ENCODE data around the gene CYLD.
A peak's percentile ranks its signal among the peaks of the same experiment; 100 is the strongest.

Gene CYLD

DNA sequence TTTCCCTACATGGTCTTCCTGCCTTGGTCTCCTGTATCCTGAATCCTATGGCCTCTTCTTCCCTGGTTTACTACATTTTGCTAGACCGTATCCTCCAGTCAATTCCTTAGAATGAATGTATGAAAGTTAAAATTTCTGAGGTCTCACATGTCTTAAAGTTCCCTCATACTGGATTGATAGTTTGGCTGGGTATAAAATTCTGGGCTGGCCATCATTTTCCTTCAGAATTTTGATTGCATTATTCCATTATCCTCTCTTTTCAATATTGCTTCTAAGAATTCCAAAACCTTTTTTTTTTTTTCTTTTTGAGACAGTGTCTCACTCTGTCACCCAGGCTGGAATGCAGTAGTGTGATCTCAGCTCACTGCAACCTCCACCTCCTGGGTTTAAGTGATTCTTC lies 37.6 kb upstream of the CYLD start:
- H3K27ac Mint-ChIP-seq = no peak overlapping the region
- DNase-seq = no peak
- H3K4me3 Mint-ChIP-seq = no peak overlapping the region
- H3K4me1 Mint-ChIP-seq (ENCODE audit: low read depth in 2 of 2) = peaks cover 19 to 33% of the 10 kb centered on the region in 2 donors
- no peak for ATAC-seq (replicated peaks)
- H3K27me3 Mint-ChIP-seq = no peaks in the 10 kb centered on the region
- peaks cover 2 to 11% of the 10 kb centered on the region in 2 donors for H3K9me3 Mint-ChIP-seq
- H3K36me3 Mint-ChIP-seq (ENCODE audit: insufficient read depth) = peaks cover 7% of the 10 kb centered on the region

DNA sequence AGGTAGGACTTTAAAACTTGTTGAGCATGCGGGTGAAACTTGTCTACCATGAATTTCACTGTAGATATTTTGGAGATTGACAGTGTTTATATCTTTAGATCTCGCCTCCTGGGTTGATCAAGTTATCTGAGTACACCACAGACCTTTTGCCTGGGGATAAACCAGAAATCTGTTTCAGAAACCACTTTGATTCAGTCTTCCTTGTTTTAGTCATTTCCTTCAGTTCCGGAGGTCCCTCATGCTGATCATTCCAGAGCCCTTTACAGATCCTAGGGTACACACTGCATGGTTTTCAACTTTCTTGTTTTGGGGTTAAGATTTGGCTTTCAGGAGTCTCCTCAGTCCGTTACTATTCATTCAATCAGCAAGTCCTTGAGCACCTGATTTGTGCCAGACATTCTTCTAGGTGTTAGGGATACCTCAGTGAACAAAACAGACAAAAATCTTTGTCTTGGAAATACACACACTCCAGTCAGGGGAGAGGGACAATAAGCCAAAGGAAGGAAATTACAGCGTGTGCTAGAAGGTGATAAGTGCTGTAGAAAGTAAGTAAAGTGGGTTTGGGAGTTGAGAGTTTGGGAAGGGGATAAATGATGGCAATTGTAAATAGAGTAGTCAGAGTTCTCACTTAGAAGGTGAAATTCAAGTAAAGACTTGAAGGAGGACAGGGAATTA lies 36.3 kb upstream of the CYLD start:
- Mint-ChIP-seq H3K36me3 (ENCODE audit: insufficient read depth) (peaks cover 3% of the 10 kb centered on the region), H3K4me1 (ENCODE audit: low read depth in 2 of 2) (peaks cover 7 to 28% of the 10 kb centered on the region in 2 donors), H3K9me3 (peaks cover 2 to 11% of the 10 kb centered on the region in 2 donors), H3K4me3 (no peak overlapping the region), H3K27me3 (no peaks in the 10 kb centered on the region), H3K27ac (no peak overlapping the region)
- ATAC-seq (replicated peaks) = no peak
- DNase-seq = no peak

DNA sequence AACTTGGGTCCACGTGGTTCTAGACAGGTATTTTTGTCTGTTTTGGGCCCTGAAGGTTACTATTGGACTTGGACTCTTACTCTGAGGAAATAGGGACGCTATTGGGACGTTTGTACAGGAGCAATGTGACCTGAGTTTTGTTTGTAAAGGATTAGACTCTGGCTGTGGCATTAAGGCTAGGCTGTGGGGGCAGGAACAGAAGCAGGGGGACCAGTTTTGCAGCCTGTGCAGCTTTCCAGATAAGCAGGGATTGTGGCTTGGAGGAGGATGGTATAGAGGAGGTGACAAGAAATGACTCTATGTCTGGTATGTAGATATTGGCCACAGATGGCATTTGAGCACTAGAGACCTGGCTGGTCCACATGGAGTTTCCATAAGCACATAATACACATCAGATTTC lies 35.6 kb upstream of the CYLD start:
- H3K36me3 Mint-ChIP-seq (ENCODE audit: insufficient read depth) = peaks cover 6% of the 10 kb centered on the region
- H3K4me3 Mint-ChIP-seq = no peak overlapping the region

DNA sequence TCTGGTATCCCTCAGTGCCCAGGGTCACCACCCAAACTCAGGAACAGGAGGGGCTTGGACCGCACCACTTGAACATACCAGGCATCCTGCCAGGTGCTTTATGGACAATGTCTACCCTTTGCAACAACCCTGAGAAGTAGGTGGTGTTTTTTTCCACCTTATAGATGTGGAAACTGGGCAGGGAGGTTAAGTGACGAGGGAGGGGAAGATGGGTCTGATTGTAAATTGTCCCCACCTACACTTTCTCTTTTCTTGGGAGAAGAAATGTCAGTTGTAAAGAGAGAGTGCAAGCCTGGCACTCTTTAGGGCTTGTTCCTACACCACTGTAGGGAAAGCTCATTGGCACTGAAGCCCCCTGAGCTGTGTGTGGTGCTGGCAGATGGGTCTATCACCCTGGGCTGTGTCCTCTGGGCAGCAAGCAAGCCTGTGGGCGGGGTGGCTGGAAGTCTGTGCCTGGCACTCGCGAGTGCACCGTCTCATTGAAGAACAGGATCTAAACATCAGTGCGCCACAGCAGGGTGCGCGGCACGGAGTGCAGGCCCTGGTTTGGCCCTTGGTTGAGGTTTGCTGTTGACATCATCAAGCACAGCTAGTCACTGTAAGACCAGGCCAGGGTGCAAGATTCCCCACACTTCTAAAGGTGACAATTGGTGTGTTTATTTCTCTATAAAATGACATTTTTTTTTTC lies 33.4 kb upstream of the CYLD start:
- DNase-seq (no peak), ATAC-seq (replicated peaks) (no peak)
- peaks cover 6% of the 10 kb centered on the region for H3K36me3 Mint-ChIP-seq (ENCODE audit: insufficient read depth)
- H3K27ac Mint-ChIP-seq = peak overlapping the region in 1 of 2 donors; percentile 62
- no peaks in the 10 kb centered on the region for H3K27me3 Mint-ChIP-seq
- peaks cover 7 to 12% of the 10 kb centered on the region in 2 donors for H3K4me1 Mint-ChIP-seq (ENCODE audit: low read depth in 2 of 2)
- H3K4me3 Mint-ChIP-seq = no peak overlapping the region
- peaks cover 2 to 11% of the 10 kb centered on the region in 2 donors for H3K9me3 Mint-ChIP-seq

More for the DNA sequence above, 35.6 kb upstream of the CYLD start:
- H3K27me3 Mint-ChIP-seq = no peaks in the 10 kb centered on the region
- H3K9me3 Mint-ChIP-seq = peaks cover 2 to 11% of the 10 kb centered on the region in 2 donors
- no peak for ATAC-seq (replicated peaks)
- peaks cover 7 to 26% of the 10 kb centered on the region in 2 donors for H3K4me1 Mint-ChIP-seq (ENCODE audit: low read depth in 2 of 2)
- DNase-seq = no peak
- H3K27ac Mint-ChIP-seq = no peak overlapping the region

DNA sequence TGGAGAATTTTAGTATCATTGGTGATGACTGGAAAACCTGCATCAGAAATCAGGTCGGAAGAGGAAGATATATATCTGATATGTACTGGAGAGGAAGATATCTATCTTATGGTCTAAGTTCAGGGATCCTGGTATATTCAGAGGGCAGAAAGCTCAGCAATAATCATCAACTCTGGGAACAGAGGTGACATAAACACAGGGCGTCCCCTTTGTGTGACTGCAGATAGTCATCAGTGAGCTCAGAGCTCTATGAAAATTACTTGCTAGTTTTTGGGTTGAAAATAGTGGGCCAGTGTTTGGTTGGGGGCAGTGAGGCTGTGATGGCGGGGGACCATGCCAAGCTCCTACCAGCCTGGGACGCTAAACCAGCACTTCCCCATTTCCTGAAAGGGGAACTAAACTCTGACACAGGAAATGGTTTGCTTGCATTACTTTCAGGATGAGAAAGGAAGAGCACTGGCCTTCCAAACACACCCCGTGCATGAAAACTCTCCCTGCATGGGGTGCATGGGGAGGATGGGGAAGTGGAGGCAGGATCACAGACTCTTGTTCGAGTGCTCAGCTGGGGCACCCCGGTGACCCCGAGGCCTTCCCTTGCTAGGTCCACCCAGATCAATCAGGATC lies 32.7 kb upstream of the CYLD start:
- H3K27ac Mint-ChIP-seq = peak overlapping the region in 1 of 2 donors; percentile 62

DNA sequence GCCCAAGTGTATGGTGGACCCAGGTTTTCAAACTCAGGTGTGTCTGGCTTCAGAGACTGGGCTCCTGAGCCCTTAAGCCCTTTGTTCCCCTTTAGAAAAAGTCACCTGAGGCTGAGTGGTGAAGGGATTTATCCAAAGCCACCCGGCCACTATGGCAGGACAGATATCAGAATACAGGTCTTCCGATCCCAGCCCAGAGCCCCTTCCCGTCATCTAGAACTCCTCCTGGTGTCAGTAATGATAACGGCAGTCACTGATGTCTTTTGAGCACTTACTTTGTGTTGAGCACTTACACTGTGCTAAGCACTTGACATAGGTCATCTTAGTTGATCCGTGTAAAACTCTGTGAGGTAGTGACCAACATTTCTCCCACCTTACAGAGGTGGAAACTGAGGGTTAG lies 31.9 kb upstream of the CYLD start:
- ATAC-seq (replicated peaks) (no peak), DNase-seq (no peak)
- no peak overlapping the region for H3K27ac Mint-ChIP-seq
- no peak overlapping the region for H3K4me3 Mint-ChIP-seq
- H3K9me3 Mint-ChIP-seq = peaks cover under 1 to 7% of the 10 kb centered on the region in 2 donors
- no peaks in the 10 kb centered on the region for H3K27me3 Mint-ChIP-seq
- peaks cover 5% of the 10 kb centered on the region for H3K36me3 Mint-ChIP-seq (ENCODE audit: insufficient read depth)
- peaks cover 7 to 12% of the 10 kb centered on the region in 2 donors for H3K4me1 Mint-ChIP-seq (ENCODE audit: low read depth in 2 of 2)

More for the DNA sequence above, 32.7 kb upstream of the CYLD start:
- peak; percentile 24 for ATAC-seq (replicated peaks)
- Mint-ChIP-seq H3K9me3 (peaks cover 2 to 11% of the 10 kb centered on the region in 2 donors), H3K4me1 (ENCODE audit: low read depth in 2 of 2) (peaks cover 7 to 12% of the 10 kb centered on the region in 2 donors), H3K36me3 (ENCODE audit: insufficient read depth) (peaks cover 6% of the 10 kb centered on the region), H3K4me3 (no peak overlapping the region), H3K27me3 (no peaks in the 10 kb centered on the region)
- no peak for DNase-seq

DNA sequence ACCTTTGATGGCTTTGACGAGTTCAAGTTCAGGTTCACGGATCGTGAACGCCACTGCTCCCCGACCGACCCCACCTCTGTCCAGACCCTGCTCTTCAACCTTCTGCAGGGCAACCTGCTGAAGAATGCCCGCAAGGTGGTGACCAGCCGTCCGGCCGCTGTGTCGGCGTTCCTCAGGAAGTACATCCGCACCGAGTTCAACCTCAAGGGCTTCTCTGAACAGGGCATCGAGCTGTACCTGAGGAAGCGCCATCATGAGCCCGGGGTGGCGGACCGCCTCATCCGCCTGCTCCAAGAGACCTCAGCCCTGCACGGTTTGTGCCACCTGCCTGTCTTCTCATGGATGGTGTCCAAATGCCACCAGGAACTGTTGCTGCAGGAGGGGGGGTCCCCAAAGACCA lies 30.8 kb upstream of the CYLD start:
- H3K36me3 Mint-ChIP-seq (ENCODE audit: insufficient read depth) = peaks cover 3% of the 10 kb centered on the region

DNA sequence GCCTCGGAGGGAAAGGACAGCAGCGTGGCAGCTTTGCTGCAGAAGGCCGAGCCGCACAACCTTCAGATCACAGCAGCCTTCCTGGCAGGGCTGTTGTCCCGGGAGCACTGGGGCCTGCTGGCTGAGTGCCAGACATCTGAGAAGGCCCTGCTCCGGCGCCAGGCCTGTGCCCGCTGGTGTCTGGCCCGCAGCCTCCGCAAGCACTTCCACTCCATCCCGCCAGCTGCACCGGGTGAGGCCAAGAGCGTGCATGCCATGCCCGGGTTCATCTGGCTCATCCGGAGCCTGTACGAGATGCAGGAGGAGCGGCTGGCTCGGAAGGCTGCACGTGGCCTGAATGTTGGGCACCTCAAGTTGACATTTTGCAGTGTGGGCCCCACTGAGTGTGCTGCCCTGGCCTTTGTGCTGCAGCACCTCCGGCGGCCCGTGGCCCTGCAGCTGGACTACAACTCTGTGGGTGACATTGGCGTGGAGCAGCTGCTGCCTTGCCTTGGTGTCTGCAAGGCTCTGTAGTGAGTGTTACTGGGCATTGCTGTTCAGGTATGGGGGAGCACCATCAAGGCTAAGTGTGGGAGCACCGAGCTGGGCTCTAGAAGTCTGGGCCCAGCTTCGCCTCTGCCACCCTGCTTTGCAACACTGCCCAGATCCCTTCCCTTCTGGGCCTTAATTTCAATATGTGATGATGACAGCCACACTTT lies 29.9 kb upstream of the CYLD start:
- Mint-ChIP-seq H3K27ac (peak overlapping the region in 1 of 2 donors; percentile 44), H3K4me3 (no peak overlapping the region), H3K4me1 (ENCODE audit: low read depth in 2 of 2) (peaks cover 7 to 9% of the 10 kb centered on the region in 2 donors), H3K36me3 (ENCODE audit: insufficient read depth) (peaks cover 3% of the 10 kb centered on the region), H3K27me3 (no peaks in the 10 kb centered on the region), H3K9me3 (no peaks in the 10 kb centered on the region)
- DNase-seq = no peak
- no peak for ATAC-seq (replicated peaks)

More for the DNA sequence above, 30.8 kb upstream of the CYLD start:
- peaks cover 5 to 7% of the 10 kb centered on the region in 2 donors for H3K4me1 Mint-ChIP-seq (ENCODE audit: low read depth in 2 of 2)
- no peaks in the 10 kb centered on the region for H3K27me3 Mint-ChIP-seq
- H3K9me3 Mint-ChIP-seq = no peaks in the 10 kb centered on the region
- no peak for ATAC-seq (replicated peaks)
- DNase-seq = no peak
- H3K27ac Mint-ChIP-seq = peak overlapping the region in 1 of 2 donors; percentile 12
- H3K4me3 Mint-ChIP-seq = no peak overlapping the region

DNA sequence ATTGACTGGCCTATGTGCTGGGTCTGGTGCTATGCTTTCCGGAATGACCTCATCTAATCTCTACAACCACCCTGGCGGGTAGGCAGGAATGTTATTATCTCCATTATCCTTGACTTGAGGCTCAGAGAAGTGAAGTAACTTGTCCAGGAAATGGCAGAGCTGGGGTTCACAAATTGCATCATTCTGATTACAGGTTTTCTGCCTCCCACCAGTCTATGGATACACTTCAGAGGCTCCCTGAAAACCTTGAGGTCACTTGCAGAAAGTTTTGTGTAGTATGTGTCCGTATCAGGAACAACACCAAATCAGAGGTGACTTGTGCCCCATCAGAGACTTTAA lies 29.4 kb upstream of the CYLD start:
- DNase-seq = no peak
- H3K9me3 Mint-ChIP-seq = no peaks in the 10 kb centered on the region
- H3K27ac Mint-ChIP-seq = peak overlapping the region in 1 of 2 donors; percentile 44
- no peaks in the 10 kb centered on the region for H3K27me3 Mint-ChIP-seq
- ATAC-seq (replicated peaks) = no peak
- peaks cover 9 to 10% of the 10 kb centered on the region in 2 donors for H3K4me1 Mint-ChIP-seq (ENCODE audit: low read depth in 2 of 2)
- no peak overlapping the region for H3K4me3 Mint-ChIP-seq
- peaks cover 3% of the 10 kb centered on the region for H3K36me3 Mint-ChIP-seq (ENCODE audit: insufficient read depth)

DNA sequence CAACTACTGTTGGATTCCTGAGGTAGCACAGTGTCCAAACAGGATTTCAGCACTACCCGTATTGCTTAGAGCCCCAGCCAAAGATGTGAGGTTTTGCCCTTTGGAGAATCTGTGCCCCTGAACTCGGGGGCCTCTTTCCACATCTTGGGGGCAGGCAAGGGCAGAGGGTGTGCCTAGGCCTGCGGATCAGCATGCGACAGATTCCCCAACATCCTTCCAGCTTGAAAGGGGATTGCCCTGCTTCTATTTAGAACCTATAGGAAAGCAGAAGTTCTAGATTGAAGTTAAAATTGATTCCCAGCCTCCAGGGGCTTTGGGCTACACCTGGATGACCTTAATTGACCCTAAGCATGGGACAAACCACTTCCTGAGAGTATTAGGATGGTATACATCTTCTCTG lies 28.9 kb upstream of the CYLD start:
- Mint-ChIP-seq H3K27me3 (no peaks in the 10 kb centered on the region), H3K4me1 (ENCODE audit: low read depth in 2 of 2) (peaks cover 10 to 11% of the 10 kb centered on the region in 2 donors), H3K4me3 (no peak overlapping the region), H3K9me3 (no peaks in the 10 kb centered on the region), H3K36me3 (ENCODE audit: insufficient read depth) (peaks cover 3% of the 10 kb centered on the region), H3K27ac (no peak overlapping the region)
- DNase-seq (no peak), ATAC-seq (replicated peaks) (no peak)

DNA sequence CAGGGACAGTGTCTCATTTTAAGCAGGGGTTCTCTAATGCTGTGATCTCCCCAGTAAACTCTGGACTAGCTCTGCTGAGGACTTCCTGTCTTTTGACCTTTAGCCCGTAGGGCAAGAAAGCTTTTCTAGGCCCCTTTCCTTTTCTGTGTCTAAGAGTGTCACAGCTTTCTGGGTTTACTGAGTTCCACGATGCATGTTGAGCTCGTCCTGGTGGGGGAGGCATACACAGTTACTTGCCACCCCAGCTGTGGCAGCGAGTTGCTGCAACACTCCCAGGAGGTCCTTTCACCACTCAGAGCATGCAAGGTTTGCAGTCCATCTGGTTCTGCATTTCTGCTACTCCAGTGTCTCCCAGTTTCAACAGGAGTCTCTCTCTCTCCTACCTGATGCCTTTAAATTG lies 24.8 kb upstream of the CYLD start:
- Mint-ChIP-seq H3K4me1 (ENCODE audit: low read depth in 2 of 2) (peaks cover 19 to 26% of the 10 kb centered on the region in 2 donors), H3K36me3 (ENCODE audit: insufficient read depth) (no peaks in the 10 kb centered on the region), H3K9me3 (no peaks in the 10 kb centered on the region), H3K27ac (peak overlapping the region in 1 of 2 donors; percentile 6), H3K4me3 (no peak overlapping the region), H3K27me3 (no peaks in the 10 kb centered on the region)
- ATAC-seq (replicated peaks) (no peak), DNase-seq (no peak)

DNA sequence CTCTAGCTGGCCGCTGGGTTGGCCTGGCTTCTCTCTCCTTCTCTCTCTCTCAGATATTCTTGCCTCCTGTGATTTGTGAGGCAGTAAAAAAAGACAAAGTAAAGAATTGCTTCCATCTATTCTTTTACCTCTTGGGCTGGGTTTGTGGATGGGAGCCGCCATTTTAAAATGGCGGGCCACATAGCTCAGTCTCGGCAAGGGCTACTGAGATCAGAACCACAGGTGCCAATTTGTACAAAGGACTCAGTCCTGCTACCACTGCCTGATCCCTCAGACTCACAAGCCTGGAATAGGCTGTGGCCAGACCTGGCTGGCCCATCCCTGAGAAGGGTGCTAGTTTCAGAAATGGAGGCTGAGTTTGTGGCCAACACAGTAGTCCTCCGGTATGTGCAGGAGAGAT lies 24.4 kb upstream of the CYLD start:
- no peaks in the 10 kb centered on the region for H3K27me3 Mint-ChIP-seq
- H3K27ac Mint-ChIP-seq = peak overlapping the region in 1 of 2 donors; percentile 6
- H3K4me3 Mint-ChIP-seq = no peak overlapping the region
- ATAC-seq (replicated peaks) (no peak), DNase-seq (no peak)
- no peaks in the 10 kb centered on the region for H3K36me3 Mint-ChIP-seq (ENCODE audit: insufficient read depth)
- H3K9me3 Mint-ChIP-seq = no peaks in the 10 kb centered on the region
- H3K4me1 Mint-ChIP-seq (ENCODE audit: low read depth in 2 of 2) = peaks cover 23 to 30% of the 10 kb centered on the region in 2 donors

DNA sequence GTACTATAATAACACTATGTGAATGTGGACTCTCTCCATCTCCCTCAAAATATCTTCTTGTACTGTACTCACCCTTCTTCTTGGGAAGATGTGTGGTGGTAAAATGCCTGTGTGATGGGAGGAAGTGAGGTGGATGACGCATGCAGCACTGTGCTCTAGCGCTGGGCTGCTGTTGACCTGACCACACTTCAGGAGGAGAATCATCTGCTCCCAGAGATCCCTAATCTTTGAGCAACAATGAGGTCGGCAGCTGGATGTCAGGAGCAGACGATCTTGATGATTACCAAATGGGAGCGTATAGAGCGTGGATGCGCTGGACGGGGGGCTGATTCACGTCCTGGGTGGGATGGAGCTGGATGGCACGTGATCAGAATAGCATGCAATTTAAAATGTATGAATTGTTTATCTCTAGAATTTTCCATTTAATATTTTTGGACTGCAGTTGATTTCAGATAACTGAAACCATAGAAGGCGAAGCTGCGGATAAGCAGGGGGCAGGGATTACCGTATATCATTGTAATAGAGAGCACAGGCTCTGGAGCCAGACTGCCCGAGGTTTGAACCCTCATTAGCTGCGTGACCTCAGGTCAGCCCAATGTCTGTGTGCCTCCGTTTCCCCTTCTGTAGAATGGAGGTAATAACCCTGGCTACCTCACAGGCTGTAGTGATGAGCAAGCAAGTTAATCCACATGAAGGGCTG lies 23.7 kb upstream of the CYLD start:
- Mint-ChIP-seq H3K27ac (peak overlapping the region in 1 of 2 donors; percentile 82), H3K4me1 (ENCODE audit: low read depth in 2 of 2) (peaks cover 29 to 37% of the 10 kb centered on the region in 2 donors), H3K27me3 (no peaks in the 10 kb centered on the region), H3K4me3 (no peak overlapping the region), H3K36me3 (ENCODE audit: insufficient read depth) (no peaks in the 10 kb centered on the region), H3K9me3 (no peaks in the 10 kb centered on the region)
- no peak for ATAC-seq (replicated peaks)
- DNase-seq = no peak

All from effector memory CD8-positive, alpha-beta T cell (primary cell).